ENCODE data around the gene RNF40.
"Not testable (repeated sequence)": the region's sequence is repeated elsewhere in the genome, so short reads cannot be mapped to it uniquely, and the experiment has no call there.

- not testable (repeated sequence) for TF ChIP-seq CTCF (IDR thresholded peaks at IDR 0.05; ENCODE audit: low read depth, low read length, missing input control); EGR1 (IDR thresholded peaks at IDR 0.05; ENCODE audit: low read depth in 2 of 2); RAD21 (IDR thresholded peaks at IDR 0.05); REST (IDR thresholded peaks at IDR 0.05); GABPA (IDR thresholded peaks at IDR 0.05 in 1 of 2, conservative IDR thresholded peaks at IDR 0.05 in 1 of 2); ZBTB33 (IDR thresholded peaks at IDR 0.05); MAX (IDR thresholded peaks at IDR 0.05); ATF3 (IDR thresholded peaks at IDR 0.05); SP1 (IDR thresholded peaks at IDR 0.05)
These were observed 47.6 kb downstream of the RNF40 start for GRCh38 chr16:30809675-30810074.
